GM10248 (cell line): ENCODE data around the gene IFNGR1.
"Not testable (repeated sequence)": the region's sequence is repeated elsewhere in the genome, so short reads cannot be mapped to it uniquely, and the experiment has no call there.

Source experiments
- CTCF ChIA-PET: fragments of 300-600 bp; sonication (Branson Sonifier 250); formaldehyde crosslinking; extraction: SDS; loops from one replicate; lab custom pipeline; 2021; ENCODE audit warnings: antibody characterized with exemption; lab: Yijun Ruan, JAX
- POLR2A ChIA-PET: fragments of 350-650 bp; sonication (Branson Sonifier 250); formaldehyde crosslinking; extraction: SDS; loops from one replicate; lab custom pipeline; 2020; ENCODE audit warnings: antibody characterized with exemption; lab: Yijun Ruan, JAX
- DNase-seq: peaks from one replicate; pipeline ENCODE4 v3.0.0; 2012; ENCODE audit errors: extremely low spot score
- CTCF ChIP-seq: IDR thresholded peaks from 2 replicates; pipeline ENCODE4 v1.5.1; 2012; ENCODE audit warnings: mild to moderate bottlenecking, low read depth; ENCODE audit errors: extremely low read depth, missing control alignments, control extremely low read depth

IFNGR1 gene

GRCh38 chr6:137261361-137261760 lies 42.2 kb upstream of the IFNGR1 start:
- no peak for DNase-seq
- CTCF ChIA-PET, result interaction anchor here (1.2 to 3.9 kb wide), 7 partner anchors 10 to 367 kb away, joined by 3 to 20 read pairs (median 6); no protein-coding TSS in a partner anchor
- POLR2A ChIA-PET, result no interaction called here
- no peak for TF ChIP-seq CTCF

GRCh38 chr6:137260217-137260616 lies 41.0 kb upstream of the IFNGR1 start:
- no peak for DNase-seq
- POLR2A ChIA-PET, result no interaction called here
- CTCF ChIA-PET, result interaction anchor here (0.9 to 3.9 kb wide), 7 partner anchors 11 to 368 kb away, joined by 3 to 20 read pairs (median 3); no protein-coding TSS in a partner anchor
- TF ChIP-seq CTCF, result no peak

- POLR2A ChIA-PET, result no interaction called here
- no peak for TF ChIP-seq CTCF
- no peak for DNase-seq
- CTCF ChIA-PET, result interaction anchor here (1.2 to 3.9 kb wide), 4 partner anchors 11 to 165 kb away, joined by 3 to 20 read pairs (median 10); no protein-coding TSS in a partner anchor
Measured at GRCh38 chr6:137259349-137259748, 40.2 kb upstream of the IFNGR1 start.

- no peak for DNase-seq
- TF ChIP-seq CTCF, result no peak
- ChIA-PET POLR2A (no interaction called here), CTCF (interaction anchor here (1.0 to 3.9 kb wide), 6 partner anchors 10 to 164 kb away, joined by 3 to 20 read pairs (median 4); no protein-coding TSS in a partner anchor)
Measured at GRCh38 chr6:137258170-137258569, 39.0 kb upstream of the IFNGR1 start.

- ChIA-PET CTCF (interaction anchor here (0.8 to 1.1 kb wide), 4 partner anchors 9 to 163 kb away, joined by 3 read pairs; no protein-coding TSS in a partner anchor), POLR2A (no interaction called here)
- DNase-seq, result no peak
Measured at GRCh38 chr6:137256350-137257103, 37.3 kb upstream of the IFNGR1 start.

GRCh38 chr6:137254966-137255365 lies 35.8 kb upstream of the IFNGR1 start:
- POLR2A ChIA-PET, result no interaction called here

More at GRCh38 chr6:137256350-137257103, 37.3 kb upstream of the IFNGR1 start:
- TF ChIP-seq CTCF, result no peak

GRCh38 chr6:137254430-137254829 lies 35.2 kb upstream of the IFNGR1 start:
- POLR2A ChIA-PET, DNase-seq: not testable (repeated sequence)
- CTCF ChIA-PET, result interaction anchor here (1.2 kb wide), 1 partner anchor 9 kb away, joined by 4 read pairs; no protein-coding TSS in a partner anchor

More at GRCh38 chr6:137254966-137255365, 35.8 kb upstream of the IFNGR1 start:
- DNase-seq, result no peak
- CTCF ChIA-PET, result interaction anchor here (1.2 kb wide), 1 partner anchor 10 kb away, joined by 4 read pairs; no protein-coding TSS in a partner anchor
- no peak for TF ChIP-seq CTCF
